DOHH2 (cell line): ENCODE results near the gene RGR.

Source experiments
- H3F3A ChIP-seq: fragments of 200-600 bp; sonication (generic), shearing (Covaris generic); 2 replicates; pipeline ENCODE4 v1.6.0; 2016; ENCODE audit warnings: antibody characterized with exemption, mild to moderate bottlenecking; ENCODE audit not compliant: control insufficient read depth, insufficient read depth
- H3K27ac ChIP-seq: fragments of 200-600 bp; sonication (generic); 2 replicates; pipeline ENCODE4 v1.5.1; 2014; ENCODE audit warnings: low read depth, mild to moderate bottlenecking, low read length, moderate library complexity
- H3K27me3 ChIP-seq: fragments of 200-600 bp; sonication (generic); 2 replicates; pipeline ENCODE4 v1.6.1; 2014; ENCODE audit warnings: mild to moderate bottlenecking, low read length, mixed read lengths; ENCODE audit not compliant: control insufficient read depth
- H3K36me3 ChIP-seq: fragments of 200-600 bp; sonication (generic); 2 replicates; pipeline ENCODE4 v1.6.1; 2014; ENCODE audit warnings: mild to moderate bottlenecking, low read length, moderate library complexity, mixed read lengths; ENCODE audit not compliant: control insufficient read depth
- H3K4me1 ChIP-seq: fragments of 200-600 bp; sonication (generic); 2 replicates; pipeline ENCODE4 v1.6.1; 2014; ENCODE audit warnings: mild to moderate bottlenecking, low read length, mixed read lengths; ENCODE audit not compliant: control insufficient read depth
- H3K4me2 ChIP-seq: fragments of 200-600 bp; sonication (generic); 2 replicates; pipeline ENCODE4 v1.6.0; 2014; ENCODE audit warnings: mild to moderate bottlenecking, low read length, moderate library complexity
- H3K4me3 ChIP-seq: fragments of 200-600 bp; sonication (generic); 2 replicates; pipeline ENCODE4 v1.5.1; 2014; ENCODE audit warnings: mild to moderate bottlenecking, low read length, mixed read lengths
- H3K79me2 ChIP-seq: fragments of 200-600 bp; sonication (generic); 2 replicates; pipeline ENCODE4 v1.6.1; 2014; ENCODE audit warnings: mild to moderate bottlenecking, low read length, mixed read lengths; ENCODE audit not compliant: control insufficient read depth
- H3K9me2 ChIP-seq: fragments of 200-600 bp; sonication (generic); replicated peaks from 2 replicates; pipeline ENCODE4 v1.6.1; 2014; ENCODE audit warnings: mild to moderate bottlenecking, low read length, mixed read lengths; ENCODE audit not compliant: control insufficient read depth
- H3K9me3 ChIP-seq: fragments of 200-600 bp; sonication (generic); 2 replicates; pipeline ENCODE4 v1.6.1; 2014; ENCODE audit warnings: antibody characterized with exemption, low read length, mixed read lengths; ENCODE audit not compliant: control insufficient read depth, insufficient read depth
- H4K20me1 ChIP-seq: fragments of 200-600 bp; sonication (generic); 2 replicates; pipeline ENCODE4 v1.6.0; 2014; ENCODE audit warnings: low read depth, mild to moderate bottlenecking, antibody characterized with exemption, low read length, moderate library complexity; ENCODE audit not compliant: control insufficient read depth, insufficient read depth
- EZH2phosphoT487 ChIP-seq: fragments of 200-600 bp; sonication (generic); IDR thresholded peaks from 2 replicates; pipeline ENCODE4 v1.6.1; 2017; ENCODE audit warnings: borderline replicate concordance, mild to moderate bottlenecking, antibody characterized with exemption, low read length, moderate library complexity, mixed read lengths
- TF ChIP-seq, protein P1 (sequence below): fragments of 200-600 bp; sonication (generic); IDR thresholded peaks from one replicate; pipeline ENCODE4 v1.5.1; 2014; ENCODE audit warnings: antibody characterized with exemption, mild to moderate bottlenecking, low read depth, low read length; ENCODE audit not compliant: poor library complexity, severe bottlenecking

RGR gene, protein sequence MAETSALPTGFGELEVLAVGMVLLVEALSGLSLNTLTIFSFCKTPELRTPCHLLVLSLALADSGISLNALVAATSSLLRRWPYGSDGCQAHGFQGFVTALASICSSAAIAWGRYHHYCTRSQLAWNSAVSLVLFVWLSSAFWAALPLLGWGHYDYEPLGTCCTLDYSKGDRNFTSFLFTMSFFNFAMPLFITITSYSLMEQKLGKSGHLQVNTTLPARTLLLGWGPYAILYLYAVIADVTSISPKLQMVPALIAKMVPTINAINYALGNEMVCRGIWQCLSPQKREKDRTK

DNA sequence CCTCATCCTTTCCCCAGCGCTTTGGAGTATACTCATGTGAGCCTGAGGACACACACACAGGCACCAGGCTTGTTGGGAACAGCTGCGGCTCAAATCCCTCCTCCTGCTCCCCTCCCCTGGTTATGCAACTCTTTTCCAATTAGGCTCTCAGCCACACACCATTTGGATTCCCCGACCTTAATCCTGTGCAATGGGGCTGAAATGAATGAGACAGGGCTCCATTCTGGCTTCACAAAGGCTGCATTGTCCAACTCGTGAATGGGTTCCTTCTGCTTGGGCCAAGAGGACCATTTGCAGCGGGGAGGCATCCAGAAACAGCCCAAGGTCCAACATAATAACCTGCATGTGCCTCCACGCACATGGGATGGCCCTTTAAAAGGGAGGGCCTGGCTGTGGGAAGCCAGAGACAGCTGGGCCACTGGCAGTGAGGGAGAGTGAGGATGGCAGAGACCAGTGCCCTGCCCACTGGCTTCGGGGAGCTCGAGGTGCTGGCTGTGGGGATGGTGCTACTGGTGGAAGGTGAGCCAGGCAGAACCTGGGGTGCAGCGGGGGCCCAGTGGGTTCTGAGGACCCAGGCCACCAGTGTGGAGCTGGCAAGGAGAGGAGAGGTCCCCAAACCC, at the start of gene RGR:
RGR (plus strand) TSS at position 403 of the 620 bp plus-strand sequence; CDS start at position 441, 38 bp downstream.
- H3F3A ChIP-seq, result no peaks in the 10 kb centered on the region
- TF ChIP-seq, protein P1, sequence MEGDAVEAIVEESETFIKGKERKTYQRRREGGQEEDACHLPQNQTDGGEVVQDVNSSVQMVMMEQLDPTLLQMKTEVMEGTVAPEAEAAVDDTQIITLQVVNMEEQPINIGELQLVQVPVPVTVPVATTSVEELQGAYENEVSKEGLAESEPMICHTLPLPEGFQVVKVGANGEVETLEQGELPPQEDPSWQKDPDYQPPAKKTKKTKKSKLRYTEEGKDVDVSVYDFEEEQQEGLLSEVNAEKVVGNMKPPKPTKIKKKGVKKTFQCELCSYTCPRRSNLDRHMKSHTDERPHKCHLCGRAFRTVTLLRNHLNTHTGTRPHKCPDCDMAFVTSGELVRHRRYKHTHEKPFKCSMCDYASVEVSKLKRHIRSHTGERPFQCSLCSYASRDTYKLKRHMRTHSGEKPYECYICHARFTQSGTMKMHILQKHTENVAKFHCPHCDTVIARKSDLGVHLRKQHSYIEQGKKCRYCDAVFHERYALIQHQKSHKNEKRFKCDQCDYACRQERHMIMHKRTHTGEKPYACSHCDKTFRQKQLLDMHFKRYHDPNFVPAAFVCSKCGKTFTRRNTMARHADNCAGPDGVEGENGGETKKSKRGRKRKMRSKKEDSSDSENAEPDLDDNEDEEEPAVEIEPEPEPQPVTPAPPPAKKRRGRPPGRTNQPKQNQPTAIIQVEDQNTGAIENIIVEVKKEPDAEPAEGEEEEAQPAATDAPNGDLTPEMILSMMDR, result no peak
- no peak for TF ChIP-seq EZH2phosphoT487
- H3K27me3 ChIP-seq, result no peaks in the 10 kb centered on the region

DNA sequence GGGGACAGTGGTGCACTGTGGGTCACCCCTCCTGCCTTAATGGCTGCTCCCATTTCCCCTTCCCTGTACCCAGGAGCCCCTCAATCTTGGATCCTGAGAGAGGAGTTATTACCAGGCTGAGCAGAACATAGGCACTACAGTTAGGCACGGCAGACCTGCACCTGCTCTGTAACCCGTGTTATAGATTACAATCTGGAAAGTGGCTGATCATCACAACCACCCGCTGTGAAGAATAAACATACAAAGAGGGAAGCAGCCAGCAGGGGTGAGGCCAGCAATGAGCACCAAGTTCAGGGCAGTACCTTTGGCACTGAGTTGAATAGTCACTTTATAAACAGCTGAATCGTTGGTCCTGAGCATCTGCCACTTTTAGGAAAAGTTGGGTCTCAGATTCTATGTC, 48.8 kb upstream of the RGR start:
- TF ChIP-seq, protein P1, result no peak
- no peak for TF ChIP-seq EZH2phosphoT487
- Histone ChIP-seq H3K36me3 (no peaks in the 10 kb centered on the region), H3K4me3 (no peak overlapping the region), H4K20me1 (no peaks in the 10 kb centered on the region), H3K4me2 (no peak overlapping the region), H3K27ac (no peak overlapping the region), H3K9me3 (no peaks in the 10 kb centered on the region), H3K79me2 (no peaks in the 10 kb centered on the region), H3K27me3 (peaks cover 53% of the 10 kb centered on the region), H3F3A (no peaks in the 10 kb centered on the region), H3K4me1 (peaks cover 4% of the 10 kb centered on the region; the same call in 1 of the 2 replicates), H3K9me2 (no peaks in the 10 kb centered on the region)

More for the DNA sequence above, at the start of gene RGR:
- no peaks in the 10 kb centered on the region for H3K9me2 ChIP-seq
- no peaks in the 10 kb centered on the region for H3K4me1 ChIP-seq
- no peak within 1 kb of the TSS for H3K27ac ChIP-seq
- no peaks in the 10 kb centered on the region for H3K9me3 ChIP-seq
- no peak within 1 kb of the TSS for H3K4me3 ChIP-seq
- no peaks in the 10 kb centered on the region for H3K79me2 ChIP-seq
- no peaks in the 10 kb centered on the region for H3K36me3 ChIP-seq
- no peaks in the 10 kb centered on the region for H4K20me1 ChIP-seq
- H3K4me2 ChIP-seq, result no peak within 1 kb of the TSS

DNA sequence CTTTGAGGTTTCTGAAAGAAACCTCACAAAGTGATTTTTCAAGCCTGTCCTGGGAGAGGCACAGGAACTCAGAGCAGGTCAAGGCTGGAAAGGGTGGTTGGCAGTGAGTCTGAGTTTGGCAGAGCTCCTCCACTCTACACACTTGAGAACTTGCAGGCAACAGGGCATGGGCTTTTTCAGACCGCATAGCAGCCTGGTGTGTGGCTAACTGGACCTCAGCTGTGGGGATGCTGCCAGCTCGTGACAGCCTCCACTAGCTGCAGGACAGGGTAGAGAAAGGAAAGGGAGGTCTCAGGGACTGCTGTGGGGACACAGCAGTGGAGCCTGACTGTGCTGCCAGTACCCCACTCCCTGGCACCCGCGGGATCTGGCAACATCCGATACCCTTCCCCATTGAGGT, 47.9 kb upstream of the RGR start:
- Histone ChIP-seq H3K27ac (no peak overlapping the region), H4K20me1 (no peaks in the 10 kb centered on the region), H3K9me2 (no peaks in the 10 kb centered on the region), H3K4me1 (peaks cover 4% of the 10 kb centered on the region; the same call in 1 of the 2 replicates), H3K27me3 (peaks cover 47% of the 10 kb centered on the region), H3K36me3 (no peaks in the 10 kb centered on the region), H3K9me3 (no peaks in the 10 kb centered on the region), H3K79me2 (no peaks in the 10 kb centered on the region), H3F3A (no peaks in the 10 kb centered on the region), H3K4me3 (no peak overlapping the region), H3K4me2 (no peak overlapping the region)
- TF ChIP-seq, protein P1, result no peak
- no peak for TF ChIP-seq EZH2phosphoT487
